GM12878 (cell line): ENCODE measurements around the gene TBX10. TPM values are rescaled to one million over a fixed set of nuclear protein-coding genes. Genes with fewer than 3 reads are reported as not detected.

ENCODE experiments used
- ATF7 ChIP-seq: fragments of 450-650 bp; IDR thresholded peaks from 2 replicates; pipeline ENCODE4 v1.6.1; 2016; ENCODE audit warnings: low read depth, mild to moderate bottlenecking
- CBFB ChIP-seq: IDR thresholded peaks from 2 replicates; pipeline ENCODE4 v1.6.1; 2016; ENCODE audit warnings: antibody characterized with exemption, low read depth
- CBX5 ChIP-seq: sonication (generic); IDR thresholded peaks from 2 replicates; pipeline ENCODE4 v1.6.1; 2016; ENCODE audit warnings: low read depth, moderate library complexity, mild to moderate bottlenecking, inconsistent platforms
- EP300 ChIP-seq, 2 experiments: fragments of 150-350 bp in 1 of 2; IDR thresholded peaks; 2 replicates each; pipeline ENCODE4 v1.6.1; 2011 to 2012; ENCODE audit warnings: low read depth in 2 of 2, low read length in 2 of 2, borderline replicate concordance in 1 of 2, improper control_type of control experiment in 1 of 2, inconsistent platforms in 1 of 2; ENCODE audit not compliant: control insufficient read depth in 1 of 2
- IRF3 ChIP-seq: fragments of 450-650 bp; IDR thresholded peaks from 2 replicates; pipeline ENCODE4 v1.6.1; 2014; ENCODE audit warnings: mild to moderate bottlenecking
- KDM1A ChIP-seq: fragments of 200-600 bp; sonication (generic); IDR thresholded peaks from 2 replicates; pipeline ENCODE4 v1.6.1; 2016; ENCODE audit warnings: borderline replicate concordance
- NFIC ChIP-seq: IDR thresholded peaks from 2 replicates; pipeline ENCODE4 v1.6.1; 2012; ENCODE audit warnings: low read depth, mild to moderate bottlenecking, inconsistent platforms, low read length, moderate library complexity
- POU2F2 ChIP-seq: IDR thresholded peaks from 3 replicates; pipeline ENCODE4 v1.6.1; 2011; ENCODE audit warnings: low read depth, mild to moderate bottlenecking, low read length, borderline replicate concordance
- RAD51 ChIP-seq: fragments of 450-650 bp; IDR thresholded peaks from 2 replicates; pipeline ENCODE4 v1.6.1; 2016; ENCODE audit warnings: moderate library complexity, mild to moderate bottlenecking, inconsistent platforms
- RB1 ChIP-seq: fragments of 450-650 bp; formaldehyde crosslinking; IDR thresholded peaks from 2 replicates; pipeline ENCODE4 v1.6.1; 2017; ENCODE audit warnings: mild to moderate bottlenecking, borderline replicate concordance
- RELB ChIP-seq: fragments of 450-650 bp; IDR thresholded peaks from 2 replicates; pipeline ENCODE4 v1.6.1; 2017; ENCODE audit warnings: low read depth, mild to moderate bottlenecking, moderate library complexity
- SIX5 ChIP-seq: IDR thresholded peaks from 2 replicates; pipeline ENCODE4 v1.6.1; 2011; ENCODE audit warnings: mild to moderate bottlenecking, low read depth, low read length, moderate library complexity; ENCODE audit not compliant: severe bottlenecking
- SKIL ChIP-seq: fragments of 450-650 bp; IDR thresholded peaks from 2 replicates; pipeline ENCODE4 v1.6.1; 2017; ENCODE audit warnings: mild to moderate bottlenecking, low read depth, inconsistent platforms; ENCODE audit not compliant: poor library complexity, severe bottlenecking
- SMAD5 ChIP-seq: IDR thresholded peaks from 2 replicates; pipeline ENCODE4 v1.6.1; 2016; ENCODE audit warnings: antibody characterized with exemption, low read depth
- SP1 ChIP-seq: IDR thresholded peaks from one replicate; pipeline ENCODE4 v1.6.1; 2011; ENCODE audit warnings: low read depth, low read length
- SPI1 ChIP-seq: IDR thresholded peaks from 2 replicates; pipeline ENCODE4 v1.6.1; 2011; ENCODE audit warnings: low read depth, mild to moderate bottlenecking, low read length, moderate library complexity, borderline replicate concordance; ENCODE audit not compliant: insufficient read depth
- TBL1XR1 ChIP-seq: IDR thresholded peaks from 2 replicates; pipeline ENCODE4 v1.6.1; 2012; ENCODE audit warnings: low read depth, low read length, improper control_type of control experiment
- USF2 ChIP-seq: IDR thresholded peaks from 2 replicates; pipeline ENCODE4 v1.6.1; 2011; ENCODE audit warnings: low read depth, low read length, improper control_type of control experiment, borderline replicate concordance
- ZNF217 ChIP-seq: fragments of 450-650 bp; IDR thresholded peaks from 2 replicates; pipeline ENCODE4 v1.6.1; 2017; ENCODE audit warnings: antibody characterized with exemption, mild to moderate bottlenecking
- ZNF687 ChIP-seq: fragments of 450-650 bp; IDR thresholded peaks from 2 replicates; pipeline ENCODE4 v1.6.1; 2017; ENCODE audit warnings: mild to moderate bottlenecking, moderate library complexity
- polyA plus RNA-seq, 11 experiments: library from polyadenylated mRNA; depleted of rRNA in 4 of 11; unstranded in 6 of 11; stranded (reverse) in 5 of 11; fragments of >200 nt; fragmentation: Nextera tagmentation in 4 of 11; fragmentation: Illumina TruSeq in 1 of 11; extraction: Ambion mirVana in 4 of 11; extraction: Trizol in 1 of 11; gene quantifications; 1 replicate in 1 of 11; 2 replicates in 10 of 11; pipeline versions ENCODE4 v1.2.1 to v1.2.3, GENCODE V29; 2011 to 2016; ENCODE audit warnings: inconsistent platforms in 2 of 11, missing spikeins in 2 of 11, low read depth in 1 of 11
- total RNA-seq, 4 experiments: library from RNA; depleted of rRNA in 3 of 4; stranded (reverse); fragments of >200 nt in 3 of 4; fragmentation: Illumina TruSeq in 1 of 4; extraction: Trizol in 1 of 4; gene quantifications; 2 replicates each; pipeline versions ENCODE4 v1.2.1 to v1.2.3, GENCODE V29; 2013 to 2021

Gene TBX10
- total and polyA plus RNA-seq, 10 of the 15 experiments (the other 5 are each of a cell fraction or from before 2014, with no cell fraction given): 0.10 to 0.44 (median 0.20) TPM; not detected in 4

- TF ChIP-seq EP300 (IDR thresholded peaks at IDR 0.05; ENCODE audit: borderline replicate concordance in 1 of 2, control insufficient read depth in 1 of 2, low read depth in 2 of 2, low read length in 2 of 2) (peak; percentile 14 to 83; a peak in 3 of 4 replicates), IRF3 (no peak), RELB (peak; percentile 59), KDM1A (no peak), ZNF687 (no peak), SPI1 (peak; percentile 44; the same call in 1 of the 2 replicates), USF2 (no peak; the same call in 1 of the 2 replicates), ZNF217 (no peak), CBFB (peak; percentile 62), CBX5 (no peak), ATF7 (0 out of 2 replicates have a peak, but pooled peaks have one; percentile 14), SMAD5 (no peak), RB1 (no peak; the same call in 1 of the 2 replicates), SIX5 (no peak), NFIC (peak; percentile 54; the same call in 1 of the 2 replicates), TBL1XR1 (peak; percentile 67), POU2F2 (peak; percentile 97), RAD51 (peak; percentile 54; the same call in 1 of the 2 replicates), SKIL (peak; percentile 19), SP1 (peak; percentile 72)
Observed at GRCh38 chr11:67600324-67601029, 39.1 kb downstream of the TBX10 start (continued).
